Progenitor cell of endocrine pancreas (in vitro differentiated cells): Measurements from ENCODE around the gene CSMD2. TPM values are rescaled to one million over a fixed set of nuclear protein-coding genes. Genes with fewer than 3 reads are reported as not detected.

Experiments
- DNase-seq: peaks from one replicate; pipeline ENCODE4 v3.0.0; 2021; ENCODE audit warnings: low spot score; ENCODE audit not compliant: unreplicated experiment
- H3K27ac Mint-ChIP-seq: 2 replicates; pipeline ENCODE4 v1.8.0; 2021; ENCODE audit warnings: mild to moderate bottlenecking, moderate library complexity, mixed read lengths
- H3K27me3 Mint-ChIP-seq: 2 replicates; pipeline ENCODE4 v1.8.0; 2021; ENCODE audit warnings: mixed read lengths
- H3K36me3 Mint-ChIP-seq: 2 replicates; pipeline ENCODE4 v1.8.0; 2022; ENCODE audit warnings: mixed read lengths; ENCODE audit not compliant: insufficient read depth
- H3K4me1 Mint-ChIP-seq: 2 replicates; pipeline ENCODE4 v1.8.0; 2021; ENCODE audit warnings: low read depth, mixed read lengths
- H3K4me3 Mint-ChIP-seq: 2 replicates; pipeline ENCODE4 v1.8.0; 2021; ENCODE audit warnings: low read depth, mild to moderate bottlenecking, moderate library complexity, mixed read lengths
- H3K9me3 Mint-ChIP-seq: 2 replicates; pipeline ENCODE4 v1.8.0; 2021; ENCODE audit warnings: low read depth, mixed read lengths
- CTCF ChIP-seq: fragments of 200-600 bp; sonication (generic); IDR thresholded peaks from one replicate; pipeline ENCODE4 v1.5.0; 2021; ENCODE audit warnings: antibody characterized with exemption, mild to moderate bottlenecking; ENCODE audit not compliant: unreplicated experiment
- total RNA-seq: library from RNA; stranded (reverse); gene quantifications from 2 replicates; pipeline ENCODE4 v1.2.1, GENCODE V29; 2021

Gene CSMD2
- total RNA-seq, 1 donor from 2014 or later = 0.38 TPM

GRCh38 chr1:33971018-33971710, 193.9 kb downstream of the CSMD2 start:
- H3K4me3 Mint-ChIP-seq = no peak overlapping the region
- no peak for DNase-seq
- no peaks in the 10 kb centered on the region for H3K36me3 Mint-ChIP-seq
- no peaks in the 10 kb centered on the region for H3K9me3 Mint-ChIP-seq
- TF ChIP-seq CTCF = no peak
- peaks cover 2% of the 10 kb centered on the region for H3K4me1 Mint-ChIP-seq
- H3K27ac Mint-ChIP-seq = no peak overlapping the region
- H3K27me3 Mint-ChIP-seq = peaks cover 19% of the 10 kb centered on the region

- Mint-ChIP-seq H3K4me3 (no peak overlapping the region), H3K27me3 (peaks cover 19% of the 10 kb centered on the region), H3K27ac (no peak overlapping the region), H3K4me1 (peaks cover 2% of the 10 kb centered on the region), H3K9me3 (no peaks in the 10 kb centered on the region), H3K36me3 (no peaks in the 10 kb centered on the region)
- no peak for DNase-seq
- TF ChIP-seq CTCF = no peak
These were observed 194.7 kb downstream of the CSMD2 start for GRCh38 chr1:33970148-33970825.

DNA sequence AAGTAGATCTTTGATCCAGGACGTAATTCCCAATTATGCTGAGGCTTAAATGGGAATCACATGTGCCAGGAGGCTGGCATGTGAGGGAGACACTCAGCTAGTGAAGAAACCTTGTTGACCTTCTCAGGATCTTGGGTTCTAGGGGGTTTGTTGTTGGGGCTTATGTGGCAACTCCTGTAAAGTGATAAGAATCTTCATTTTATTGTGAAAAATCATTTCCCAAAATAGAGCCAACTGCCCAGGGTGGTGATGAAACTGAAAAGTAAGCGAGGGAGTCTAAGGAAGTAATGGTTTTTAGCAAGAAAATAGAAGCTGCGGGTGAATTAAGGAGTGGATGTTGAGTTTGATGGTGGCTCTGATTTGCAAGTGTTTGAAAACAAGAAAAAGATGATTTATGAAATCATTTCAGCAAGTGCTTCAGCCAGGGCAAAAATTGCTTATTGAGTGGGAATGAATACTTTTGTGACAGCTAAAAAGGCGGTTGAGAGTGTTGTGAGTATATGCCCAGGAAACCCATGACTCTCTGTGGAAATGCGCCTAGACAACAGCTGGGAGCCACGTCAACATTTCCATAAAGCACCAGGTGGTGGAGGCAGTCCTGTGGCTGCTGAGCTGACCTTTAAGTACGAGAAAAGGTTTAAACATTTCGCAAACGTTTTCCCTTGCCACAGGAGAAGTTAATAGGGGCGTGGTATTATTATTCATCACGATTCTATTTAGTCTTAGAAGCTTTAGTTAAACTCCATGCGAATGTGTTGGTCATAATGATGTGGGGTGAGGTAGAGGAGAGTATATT, 198.5 kb downstream of the CSMD2 start:
- H3K4me3 Mint-ChIP-seq = no peak overlapping the region
- no peak for DNase-seq
- no peak for TF ChIP-seq CTCF
- H3K4me1 Mint-ChIP-seq = no peaks in the 10 kb centered on the region
- no peak overlapping the region for H3K27ac Mint-ChIP-seq
- no peaks in the 10 kb centered on the region for H3K36me3 Mint-ChIP-seq
- H3K9me3 Mint-ChIP-seq = no peaks in the 10 kb centered on the region
- H3K27me3 Mint-ChIP-seq = peaks cover 11% of the 10 kb centered on the region

DNA sequence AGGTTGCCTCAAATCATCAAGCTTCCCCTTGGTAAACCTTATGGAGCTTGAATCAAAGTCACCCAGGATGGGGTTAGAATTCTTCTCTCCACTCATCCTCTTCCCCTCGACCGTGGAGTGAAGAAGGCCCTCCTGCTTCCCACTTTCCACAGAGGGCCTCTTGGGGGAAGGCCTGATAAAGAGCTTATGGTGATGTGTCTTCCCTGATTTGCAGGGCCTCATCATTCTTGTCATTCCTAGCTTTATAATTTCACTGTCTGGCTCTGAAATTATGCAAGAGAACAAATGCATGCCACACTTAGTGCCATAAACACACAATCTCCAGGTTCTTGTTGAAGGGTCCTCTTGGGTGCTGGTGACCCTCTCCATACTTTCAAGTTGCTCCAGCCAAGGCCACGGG, 199.9 kb downstream of the CSMD2 start:
- no peak for TF ChIP-seq CTCF

DNA sequence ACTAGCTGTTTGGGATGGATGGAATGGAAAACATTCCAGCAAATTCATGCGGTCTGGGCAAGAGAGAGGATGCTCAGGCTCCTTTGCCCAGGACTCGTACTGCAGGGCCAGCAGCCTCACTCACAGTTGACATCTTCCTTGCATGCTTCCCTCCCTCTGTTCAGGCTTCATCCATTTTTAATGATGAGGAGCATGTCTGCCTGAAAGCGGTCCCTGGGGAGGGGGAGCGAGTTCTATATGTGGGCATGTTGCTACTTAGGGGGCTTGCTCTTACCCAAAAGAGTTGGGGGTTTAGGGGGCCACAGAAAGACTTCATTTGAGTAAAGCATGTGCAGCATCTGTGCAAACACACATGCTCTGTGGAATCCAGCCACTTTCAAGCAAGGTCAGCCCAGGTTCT, 203.0 kb downstream of the CSMD2 start:
- no peak overlapping the region for H3K4me3 Mint-ChIP-seq
- H3K4me1 Mint-ChIP-seq = peaks cover 3% of the 10 kb centered on the region
- no peaks in the 10 kb centered on the region for H3K36me3 Mint-ChIP-seq
- no peak for TF ChIP-seq CTCF
- no peak for DNase-seq
- no peaks in the 10 kb centered on the region for H3K9me3 Mint-ChIP-seq
- peaks cover 9% of the 10 kb centered on the region for H3K27me3 Mint-ChIP-seq
- H3K27ac Mint-ChIP-seq = no peak overlapping the region

More for the DNA sequence above, 199.9 kb downstream of the CSMD2 start:
- H3K4me3 Mint-ChIP-seq = no peak overlapping the region
- H3K36me3 Mint-ChIP-seq = no peaks in the 10 kb centered on the region
- peaks cover 8% of the 10 kb centered on the region for H3K27me3 Mint-ChIP-seq
- H3K4me1 Mint-ChIP-seq = no peaks in the 10 kb centered on the region
- H3K27ac Mint-ChIP-seq = no peak overlapping the region
- no peak for DNase-seq
- H3K9me3 Mint-ChIP-seq = no peaks in the 10 kb centered on the region
